Stomach (tissue), 9 donors: ENCODE data around the gene POU4F2. TPM values are rescaled to one million over a fixed set of nuclear protein-coding genes. Genes with fewer than 3 reads are reported as not detected.

Experiments used
- DNase-seq, 2 donors: peaks; one replicate each; pipeline versions ENCODE4 v3.0.0 to v3.0.0-alpha.2; 2013 to 2019
- H3K27ac ChIP-seq, 5 donors: fragments of 200-600 bp in 4 of 5; sonication (generic) in 4 of 5; one replicate each; pipeline ENCODE4 v1.5.1; 2013 to 2019; ENCODE audit warnings: mild to moderate bottlenecking in 1 of 5, moderate library complexity in 1 of 5
- H3K27me3 ChIP-seq, 3 donors: fragments of 200-600 bp; sonication (generic); one replicate each; pipeline ENCODE4 v1.5.1; 2017 to 2019; ENCODE audit warnings: mixed run types in 1 of 3
- H3K36me3 ChIP-seq, 4 donors: fragments of 200-600 bp; sonication (generic); 1 replicate in 3 of 4; 2 replicates in 1 of 4; pipeline ENCODE4 v1.5.1; 2016 to 2019
- H3K4me1 ChIP-seq, 4 donors: fragments of 200-600 bp; sonication (generic); one replicate each; pipeline ENCODE4 v1.5.1; 2016 to 2019
- H3K4me3 ChIP-seq, 4 donors: fragments of 200-600 bp; sonication (generic) in 3 of 4; one replicate each; pipeline ENCODE4 v1.5.1; 2016 to 2019; ENCODE audit warnings: mild to moderate bottlenecking in 1 of 4
- H3K9me3 ChIP-seq, 4 donors: fragments of 200-600 bp; sonication (generic); one replicate each; pipeline ENCODE4 v1.5.1; 2016 to 2019
- CTCF ChIP-seq, 7 experiments: fragments of 450-650 bp in 4 of 7; fragments of 200-600 bp in 3 of 7; sonication (generic) in 3 of 7; IDR thresholded peaks; one replicate each; pipeline ENCODE4 v1.5.1; 2016 to 2019; ENCODE audit warnings: antibody characterized with exemption in 7 of 7, control low read depth in 2 of 7, mild to moderate bottlenecking in 1 of 7
- EP300 ChIP-seq: sonication (generic); formaldehyde crosslinking; IDR thresholded peaks from one replicate; pipeline ENCODE4 v1.6.1; 2017; ENCODE audit warnings: antibody characterized with exemption
- POLR2A ChIP-seq, 4 donors: fragments of 450-650 bp; IDR thresholded peaks; one replicate each; pipeline ENCODE4 v1.6.1; 2016; ENCODE audit warnings: antibody characterized with exemption in 4 of 4, control low read depth in 2 of 4, mild to moderate bottlenecking in 1 of 4, moderate library complexity in 1 of 4
- POLR2AphosphoS5 ChIP-seq, 3 donors: sonication (generic); formaldehyde crosslinking; IDR thresholded peaks; one replicate each; pipeline ENCODE4 v1.6.1; 2016; ENCODE audit warnings: antibody characterized with exemption in 3 of 3
- WGBS, 5 donors: extraction: QIAGEN DNeasy Blood & Tissue Kit in 3 of 5; methylation state at CpG; one replicate each; pipeline versions ENCODE4 v1.1.5 to v1.1.7; 2013 to 2018; 5-methylcytosine and 5-hydroxymethylcytosine counted together
- intact Hi-C: fragments of 100-400 bp; cut with DNase I; formaldehyde crosslinking; loops from one replicate; pipeline ENCODE4 v1.15.1; 2023; ENCODE audit warnings: low total_unique reads
- polyA plus RNA-seq, 3 donors: library from polyadenylated mRNA; stranded (reverse); fragments of 200-250 nt; gene quantifications; one replicate each; pipeline ENCODE4 v1.2.3, GENCODE V29; 2013
- total RNA-seq, 5 donors: library from RNA; depleted of rRNA; stranded (reverse); fragments of >200 nt; gene quantifications; one replicate each; pipeline versions ENCODE4 v1.1.0 to v1.2.3, GENCODE V29; 2014 to 2016
- donor health status: healthy with polysubstance abuse.
- donor health status: Bipolar disorder and iron deficiency.
- donor health status: healthy.

Gene POU4F2
- total and polyA plus RNA-seq, 8 donors = not detected

DNA sequence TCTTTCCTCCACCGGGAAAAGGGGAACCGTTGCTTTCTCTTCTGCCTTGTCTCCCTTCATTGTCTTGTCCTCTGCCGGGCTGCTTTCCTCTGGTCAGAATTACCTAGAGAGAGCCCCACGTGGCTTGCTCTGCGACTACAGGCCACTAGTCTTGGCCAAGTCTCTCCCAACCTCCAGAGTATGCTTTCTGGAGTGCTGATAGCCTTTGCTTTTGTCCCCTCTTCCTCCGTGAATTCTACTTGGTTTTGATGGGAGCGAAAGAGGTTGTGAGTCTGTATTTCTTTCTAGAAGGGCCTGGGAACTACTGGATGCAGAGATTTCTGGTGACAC, 5.3 kb upstream of the POU4F2 start:
- WGBS, 5 donors = 2 to 7% (median 2%) methylated on average over 7 of the region's 7 CpGs
- H3K4me1 ChIP-seq = peaks cover 5 to 18% (median 13%) of the 10 kb centered on the region in 4 donors
- H3K27me3 ChIP-seq = peaks cover 7 to 91% (median 68%) of the 10 kb centered on the region in 3 donors

GRCh38 chr4:146634825-146635224, 3.9 kb upstream of the POU4F2 start:
- Histone ChIP-seq H3K9me3 (peaks cover 0 to 14% (median 3%) of the 10 kb centered on the region in 4 donors), H3K27ac (no peak overlapping the region), H3K4me1 (peaks cover 15 to 32% (median 23%) of the 10 kb centered on the region in 4 donors), H3K36me3 (no peaks in the 10 kb centered on the region), H3K4me3 (no peak overlapping the region), H3K27me3 (peaks cover 20 to 98% (median 82%) of the 10 kb centered on the region in 3 donors)
- TF ChIP-seq POLR2A (IDR thresholded peaks at IDR 0.05) = no peak
- TF ChIP-seq POLR2AphosphoS5 (IDR thresholded peaks at IDR 0.05) = no peak
- no peak for TF ChIP-seq CTCF (IDR thresholded peaks at IDR 0.05)
- TF ChIP-seq EP300 = no peak
- WGBS, 5 donors = 7 to 13% (median 10%) methylated on average over 7 of the region's 7 CpGs
- no peak for DNase-seq
- intact Hi-C loops = no loop called here

More for the DNA sequence above, 5.3 kb upstream of the POU4F2 start:
- Histone ChIP-seq H3K27ac (no peak overlapping the region), H3K36me3 (no peaks in the 10 kb centered on the region), H3K4me3 (no peak overlapping the region), H3K9me3 (peaks cover 0 to 10% (median 3%) of the 10 kb centered on the region in 4 donors)
- no peak for DNase-seq
- TF ChIP-seq CTCF (IDR thresholded peaks at IDR 0.05) (no peak), POLR2AphosphoS5 (IDR thresholded peaks at IDR 0.05) (no peak), POLR2A (IDR thresholded peaks at IDR 0.05) (no peak), EP300 (no peak)
- intact Hi-C loops = no loop called here

- DNase-seq = no peak
- no peak for TF ChIP-seq POLR2AphosphoS5 (IDR thresholded peaks at IDR 0.05)
- TF ChIP-seq POLR2A (IDR thresholded peaks at IDR 0.05) = no peak
- no peak for TF ChIP-seq EP300
- no peak for TF ChIP-seq CTCF (IDR thresholded peaks at IDR 0.05)
- Histone ChIP-seq H3K4me3 (peak overlapping the region in 3 of 4 donors; percentile 19 to 36 (median 32)), H3K36me3 (no peaks in the 10 kb centered on the region), H3K27ac (no peak overlapping the region), H3K27me3 (peaks cover 33 to 99% (median 94%) of the 10 kb centered on the region in 3 donors), H3K9me3 (peaks cover 0 to 28% (median 3%) of the 10 kb centered on the region in 4 donors), H3K4me1 (peaks cover 15 to 43% (median 28%) of the 10 kb centered on the region in 4 donors)
- intact Hi-C loops = no loop called here
- 4 to 10% (median 5%) methylated on average over 33 to 35 of the region's 35 CpGs for WGBS, 5 donors
These were observed 916 bp upstream of the POU4F2 start for GRCh38 chr4:146637621-146638332.

DNA sequence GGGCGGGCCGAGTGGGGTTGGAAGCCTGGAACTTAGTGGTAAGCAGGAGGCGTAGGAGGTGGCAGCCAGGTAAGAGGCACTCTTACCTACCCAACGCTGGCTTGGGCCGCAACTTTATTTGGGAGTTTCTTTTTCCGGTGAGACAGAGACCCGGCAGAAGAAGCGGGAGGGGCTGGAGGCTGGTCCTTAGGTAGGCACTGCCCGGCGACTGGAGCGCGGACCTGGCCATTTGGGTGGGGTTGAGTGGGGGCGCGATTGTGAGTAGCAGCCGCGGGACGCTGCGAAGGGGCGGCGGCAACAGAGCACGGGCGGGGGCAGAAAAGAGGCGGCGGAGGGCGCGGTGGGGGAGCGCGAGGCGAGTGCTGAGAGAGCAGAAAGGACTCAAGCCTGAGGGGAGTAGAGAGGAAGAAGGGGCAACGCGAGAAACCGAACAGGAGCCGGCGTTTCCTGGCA, 334 bp upstream of the POU4F2 start:
- Histone ChIP-seq H3K27me3 (peaks cover 33 to 99% (median 90%) of the 10 kb centered on the region in 3 donors), H3K27ac (no peak overlapping the region), H3K9me3 (peaks cover 0 to 32% (median 3%) of the 10 kb centered on the region in 4 donors), H3K4me3 (peak overlapping the region; percentile 9 to 36 (median 26)), H3K4me1 (peaks cover 15 to 43% (median 28%) of the 10 kb centered on the region in 4 donors), H3K36me3 (no peaks in the 10 kb centered on the region)
- no peak for DNase-seq
- 2 to 7% (median 4%) methylated on average over 24 to 34 of the region's 34 CpGs for WGBS, 5 donors
- no peak for TF ChIP-seq POLR2A (IDR thresholded peaks at IDR 0.05)
- no peak for TF ChIP-seq POLR2AphosphoS5 (IDR thresholded peaks at IDR 0.05)
- no peak for TF ChIP-seq CTCF (IDR thresholded peaks at IDR 0.05)
- intact Hi-C loops = no loop called here
